GM15510 (cell line): ENCODE measurements around the gene TENM4.

ENCODE experiments used
- POLR2A ChIP-seq: IDR thresholded peaks from 3 replicates; pipeline ENCODE4 v1.6.1; 2011; ENCODE audit warnings: borderline replicate concordance; ENCODE audit not compliant: insufficient read length; ENCODE audit errors: extremely low read depth

Gene TENM4

DNA sequence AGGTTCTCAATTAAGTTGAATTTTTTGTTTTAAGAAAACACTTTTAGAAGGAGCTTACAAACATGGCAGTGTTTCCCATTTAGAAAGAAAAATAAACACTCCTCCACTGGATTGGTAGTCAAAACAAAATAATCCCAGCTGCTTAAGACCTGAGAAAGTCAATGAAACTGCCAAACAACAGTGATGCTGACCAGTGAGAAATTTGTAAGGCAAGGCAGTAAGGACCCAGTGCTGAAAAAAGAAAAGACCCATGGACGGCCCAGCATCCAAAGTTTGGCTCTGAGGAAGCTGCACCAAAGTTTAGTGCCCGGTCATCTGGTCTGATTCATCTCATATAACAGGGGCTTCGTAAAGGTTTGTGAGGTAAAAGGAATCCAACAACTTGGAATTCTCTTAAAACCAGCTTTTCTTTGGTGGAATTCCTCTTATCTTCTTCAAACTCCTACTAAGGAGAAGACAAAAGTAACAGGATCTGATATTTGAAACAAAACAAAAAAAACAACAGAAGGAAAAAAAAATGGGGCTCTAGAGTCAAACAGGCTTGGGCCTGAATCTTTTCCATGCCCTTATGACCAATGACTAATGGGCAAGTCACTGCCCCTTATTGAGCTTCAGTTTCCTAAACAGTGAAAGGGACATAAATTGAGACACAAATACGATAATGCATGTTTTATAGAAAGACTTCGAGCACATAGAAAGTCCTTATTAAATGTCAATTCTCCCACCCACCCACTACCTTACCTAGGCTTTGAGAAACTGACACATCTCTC lies 483.2 kb downstream of the TENM4 start:
- no peak for TF ChIP-seq POLR2A

- no peak for TF ChIP-seq POLR2A
These were observed 486.1 kb downstream of the TENM4 start for GRCh38 chr11:78954696-78955095.

- TF ChIP-seq POLR2A = no peak
These were observed 486.6 kb downstream of the TENM4 start for GRCh38 chr11:78954261-78954660.

GRCh38 chr11:78952890-78953289 lies 487.9 kb downstream of the TENM4 start:
- TF ChIP-seq POLR2A = no peak

GRCh38 chr11:78952175-78952574 lies 488.7 kb downstream of the TENM4 start:
- TF ChIP-seq POLR2A = no peak

DNA sequence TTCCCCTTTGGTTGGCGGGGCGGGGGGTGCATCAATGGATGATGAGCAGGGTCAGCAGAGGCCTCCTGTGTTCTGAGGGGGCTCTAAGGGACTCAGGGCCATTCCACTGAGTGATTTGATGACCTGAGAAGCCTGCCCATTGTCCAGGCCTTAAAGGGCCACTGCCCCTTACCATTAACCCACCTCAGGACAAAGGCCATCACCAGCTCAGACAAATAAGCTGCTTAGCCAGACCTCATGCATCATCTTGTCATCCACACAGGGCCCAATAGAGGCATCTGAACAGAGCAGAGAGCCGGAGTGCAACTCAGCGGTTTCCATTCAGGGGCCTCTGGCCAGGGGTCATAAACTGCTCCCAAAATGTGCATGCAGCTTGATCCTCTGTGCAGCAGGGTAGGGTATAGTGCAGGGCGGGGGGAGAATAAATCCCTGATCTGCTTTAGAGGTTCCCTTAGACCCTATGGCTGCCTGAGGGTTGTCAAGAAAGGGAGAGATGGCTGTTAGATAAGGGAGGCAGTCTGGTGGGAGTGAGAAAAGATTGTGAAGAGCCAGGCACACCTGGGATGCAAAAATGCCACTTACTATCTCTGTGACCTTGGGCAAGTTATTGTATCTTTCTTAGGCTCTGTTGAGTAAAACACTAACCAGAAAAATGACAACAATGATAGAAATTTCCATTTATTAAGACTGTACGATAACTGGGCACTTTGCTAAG lies 490.7 kb downstream of the TENM4 start:
- no peak for TF ChIP-seq POLR2A

DNA sequence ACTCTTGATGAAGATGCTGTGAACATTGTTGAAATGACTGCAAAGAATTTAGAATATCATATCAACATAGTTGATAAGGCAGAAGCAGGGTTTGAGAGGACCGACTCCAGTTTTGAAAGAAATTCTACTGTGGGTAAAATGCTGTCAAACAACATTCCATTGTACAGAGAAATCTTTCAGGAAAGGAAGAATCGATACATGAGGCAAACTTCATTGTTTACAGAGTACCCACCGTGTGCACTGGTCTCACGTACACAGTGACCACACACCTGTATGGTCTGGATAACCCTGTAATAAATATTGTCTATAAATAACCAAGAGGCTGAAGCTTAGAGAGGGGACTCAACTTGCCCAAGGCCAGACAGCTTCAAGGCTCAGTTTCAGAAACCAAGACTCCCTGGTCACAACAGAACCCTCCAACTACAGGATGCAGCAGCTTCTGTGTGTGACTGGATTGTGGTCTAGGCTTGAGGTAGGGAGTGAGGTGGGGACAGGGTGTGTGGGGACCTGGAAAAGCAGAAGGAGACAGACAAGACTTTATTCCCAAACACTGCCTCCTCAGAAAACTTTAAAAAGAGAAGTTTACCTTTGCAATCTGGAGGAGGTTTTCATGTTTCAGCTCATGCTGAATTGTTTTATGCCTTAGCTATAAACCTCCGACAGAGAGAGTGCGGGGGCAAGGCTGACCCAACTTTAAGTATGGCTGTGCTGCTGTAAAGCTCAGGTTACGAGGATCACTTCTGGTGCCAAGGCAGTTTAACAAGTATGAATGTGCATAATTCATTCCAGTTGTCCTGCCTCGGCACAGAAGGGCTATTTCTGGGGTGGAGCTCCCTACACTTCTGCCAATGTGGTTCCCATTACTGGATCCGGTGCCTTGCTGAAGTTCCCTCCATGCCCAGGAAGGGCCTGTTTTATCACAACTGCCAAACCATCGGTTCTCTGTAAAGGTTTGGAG lies 493.6 kb downstream of the TENM4 start:
- TF ChIP-seq POLR2A = no peak

- no peak for TF ChIP-seq POLR2A
These were observed 497.0 kb downstream of the TENM4 start for GRCh38 chr11:78943841-78944240.

DNA sequence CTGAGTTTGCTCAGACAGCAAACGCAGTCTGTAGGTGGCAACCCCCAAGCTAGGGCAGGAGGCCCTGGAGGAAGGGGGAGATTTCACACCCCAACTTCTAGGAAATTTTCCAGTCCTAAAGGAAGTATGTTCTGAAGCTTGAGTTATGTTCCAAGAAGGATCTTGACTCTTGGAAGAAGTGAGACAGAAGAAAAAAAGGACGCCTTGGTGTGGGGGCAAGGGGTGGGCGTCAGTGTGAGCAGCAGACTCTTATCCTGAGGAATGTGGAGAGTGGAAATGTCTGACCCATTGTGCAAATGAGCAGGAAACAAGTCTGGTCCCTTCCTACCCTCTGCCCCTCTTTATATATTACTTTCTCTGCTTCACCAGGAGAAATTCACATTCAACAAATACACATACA lies 497.7 kb downstream of the TENM4 start:
- no peak for TF ChIP-seq POLR2A

DNA sequence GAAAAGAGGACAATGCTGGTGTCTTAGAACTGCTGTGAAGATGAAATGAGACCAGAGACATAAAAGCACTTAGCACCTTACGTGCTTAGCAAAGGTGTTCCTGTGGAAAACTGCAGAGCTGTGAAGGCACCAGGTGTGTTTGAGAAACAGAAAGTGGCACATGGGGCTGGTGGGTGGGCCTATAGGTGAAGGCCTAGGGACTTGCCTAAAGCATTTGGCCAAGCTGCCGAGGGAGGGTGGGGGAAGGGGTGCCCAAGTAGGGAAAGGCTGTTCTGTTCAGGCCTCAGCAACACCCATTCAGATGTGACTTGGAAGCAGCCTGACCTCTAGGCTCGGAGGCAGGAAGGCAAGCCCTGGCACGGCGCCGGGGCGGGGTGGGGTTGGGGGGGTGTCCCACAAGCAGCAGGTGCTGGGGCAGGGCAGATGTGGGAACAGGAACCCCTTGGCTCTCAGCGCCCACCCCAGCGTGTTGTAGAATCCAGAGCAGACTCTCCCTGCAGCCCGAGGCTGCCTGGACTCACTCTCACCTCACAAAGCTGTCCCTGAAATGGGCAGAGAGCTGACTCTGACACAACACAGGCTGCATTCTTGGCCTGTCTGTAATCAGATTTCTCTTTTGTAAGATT lies 499.5 kb downstream of the TENM4 start:
- no peak for TF ChIP-seq POLR2A

GRCh38 chr11:78940500-78941225 lies 500.2 kb downstream of the TENM4 start:
- TF ChIP-seq POLR2A = no peak

- no peak for TF ChIP-seq POLR2A
These were observed 501.9 kb downstream of the TENM4 start for GRCh38 chr11:78938971-78939370.

DNA sequence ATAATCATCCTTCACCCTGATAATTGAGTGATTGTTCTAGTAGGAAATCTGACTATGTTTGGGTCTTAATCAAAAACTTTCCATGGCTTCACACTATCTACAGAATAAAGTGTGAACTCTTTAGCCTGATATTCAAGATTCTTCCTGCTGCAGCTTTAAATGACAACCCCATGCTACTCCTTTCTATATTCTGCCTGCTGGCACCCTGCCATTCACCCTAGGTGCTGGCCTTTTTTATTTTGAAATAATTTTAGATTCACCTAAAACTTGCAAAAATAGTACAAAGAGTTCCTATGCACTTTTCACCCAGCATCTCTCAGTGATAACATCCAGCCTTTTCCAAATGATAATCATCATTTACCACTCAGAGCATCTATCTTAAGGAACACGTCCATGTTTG lies 502.8 kb downstream of the TENM4 start:
- no peak for TF ChIP-seq POLR2A

- TF ChIP-seq POLR2A = no peak
These were observed 505.3 kb downstream of the TENM4 start for GRCh38 chr11:78935398-78936068.

DNA sequence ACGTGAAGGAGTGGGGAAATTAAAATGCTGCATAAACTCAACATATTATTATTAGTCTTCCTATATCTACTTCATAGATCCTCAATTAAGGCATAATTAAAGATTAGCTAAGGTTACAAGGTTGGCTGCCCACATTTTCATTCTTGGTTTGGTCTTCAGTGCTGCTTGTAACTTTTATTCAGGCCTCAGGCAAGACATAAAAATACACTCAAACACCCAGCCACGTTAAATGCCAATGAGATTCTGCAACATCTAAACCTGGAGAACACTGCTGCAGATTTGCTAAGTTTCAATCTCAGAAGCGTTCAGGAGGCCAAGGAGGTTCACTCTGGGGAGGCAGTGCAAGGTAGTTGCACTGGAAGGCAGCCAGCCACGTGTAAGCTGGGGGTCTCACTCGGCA lies 507.5 kb downstream of the TENM4 start:
- TF ChIP-seq POLR2A = no peak
